OCI-LY7 (cell line): ENCODE results near the gene SMCR8. TPM values are rescaled to one million over a fixed set of nuclear protein-coding genes. Genes with fewer than 3 reads are reported as not detected.

ENCODE experiments used
- BruUV-seq: library from RNA; stranded (reverse); fragments of 400-500 nt; replicated peaks from 2 replicates; lab custom pipeline; 2021; lab: Mats Ljungman, UMichigan
- CTCF ChIA-PET: fragments of 300-600 bp; sonication (Branson Sonifier 250); formaldehyde crosslinking; loops from one replicate; lab custom pipeline; 2022; ENCODE audit warnings: antibody characterized with exemption; ENCODE audit not compliant: unreplicated experiment; lab: Charles Lee
- POLR2A ChIA-PET: fragments of 300-600 bp; sonication (Branson Sonifier 250); formaldehyde crosslinking; loops from one replicate; lab custom pipeline; 2022; ENCODE audit warnings: antibody characterized with exemption; lab: Charles Lee
- DNase-seq: peaks from one replicate; pipeline ENCODE4 v3.0.0-alpha.2; 2015; ENCODE audit warnings: low spot score
- H2AFZ ChIP-seq: fragments of 200-600 bp; sonication (generic), shearing (Covaris generic); 2 replicates; pipeline ENCODE4 v1.6.1; 2014; ENCODE audit warnings: mild to moderate bottlenecking, antibody characterized with exemption, low read length, moderate library complexity
- H3K27ac ChIP-seq: fragments of 200-600 bp; sonication (generic); 2 replicates; pipeline ENCODE4 v1.5.1; 2014; ENCODE audit warnings: mixed run types, low read depth, mild to moderate bottlenecking, moderate library complexity, low read length, inconsistent platforms; ENCODE audit not compliant: poor library complexity, severe bottlenecking
- H3K36me3 ChIP-seq: fragments of 200-600 bp; sonication (generic); 2 replicates; pipeline ENCODE4 v1.6.1; 2014; ENCODE audit warnings: mild to moderate bottlenecking, antibody characterized with exemption, low read length, moderate library complexity, mixed read lengths; ENCODE audit not compliant: insufficient read depth
- H3K4me1 ChIP-seq: fragments of 200-600 bp; sonication (generic); 2 replicates; pipeline ENCODE4 v1.5.1; 2014; ENCODE audit warnings: mild to moderate bottlenecking, low read length; ENCODE audit not compliant: insufficient read depth, poor library complexity, severe bottlenecking
- H3K4me2 ChIP-seq: fragments of 200-600 bp; sonication (generic); 2 replicates; pipeline ENCODE4 v1.6.1; 2014; ENCODE audit warnings: mild to moderate bottlenecking, low read length
- H3K4me3 ChIP-seq: fragments of 200-600 bp; sonication (generic); 2 replicates; pipeline ENCODE4 v1.5.1; 2014; ENCODE audit warnings: mild to moderate bottlenecking, low read depth, low read length; ENCODE audit not compliant: poor library complexity, severe bottlenecking
- H3K79me2 ChIP-seq: fragments of 200-600 bp; sonication (generic); 2 replicates; pipeline ENCODE4 v1.6.1; 2016; ENCODE audit warnings: low read depth, mild to moderate bottlenecking, low read length, moderate library complexity, mixed read lengths; ENCODE audit not compliant: insufficient read depth
- H3K9me2 ChIP-seq: fragments of 200-600 bp; sonication (generic); 2 replicates; pipeline ENCODE4 v1.6.1; 2016; ENCODE audit warnings: mild to moderate bottlenecking, low read length, mixed read lengths; ENCODE audit not compliant: insufficient read depth
- H3K9me3 ChIP-seq: fragments of 200-600 bp; sonication (generic); 2 replicates; pipeline ENCODE4 v1.6.1; 2014; ENCODE audit warnings: mild to moderate bottlenecking, mixed run types, low read length, mixed read lengths
- H4K20me1 ChIP-seq: fragments of 200-600 bp; sonication (generic); 2 replicates; pipeline ENCODE4 v1.6.1; 2014; ENCODE audit warnings: mild to moderate bottlenecking, antibody characterized with exemption, low read length, moderate library complexity, mixed read lengths; ENCODE audit not compliant: insufficient read depth
- EZH2phosphoT487 ChIP-seq: fragments of 200-600 bp; sonication (generic); IDR thresholded peaks from 2 replicates; pipeline ENCODE4 v1.6.1; 2018; ENCODE audit warnings: low read depth, borderline replicate concordance, mild to moderate bottlenecking, mixed run types, antibody characterized with exemption, low read length, moderate library complexity, mixed read lengths
- intact Hi-C: fragments of 100-400 bp; cut with micrococcal nuclease; formaldehyde crosslinking; loops from one replicate; pipeline ENCODE4 v1.10.0; 2022; ENCODE audit not compliant: unreplicated experiment
- total RNA-seq, 2 experiments: library from RNA; depleted of rRNA in 1 of 2; stranded (reverse); fragments of >200 nt in 1 of 2; shearing (Covaris generic) in 1 of 2; gene quantifications; 2 replicates each; pipeline ENCODE4 v1.2.3, GENCODE V29; 2014 to 2022
- TF ChIP-seq, protein P1 (sequence below): fragments of 200-600 bp; sonication (generic); conservative IDR thresholded peaks from 2 replicates; pipeline ENCODE4 v1.5.1; 2014; ENCODE audit warnings: mild to moderate bottlenecking, antibody characterized with exemption, low read length, moderate library complexity, mixed read lengths

Gene SMCR8
- total RNA-seq, 2 experiments from 2014 or later, result 11.8 to 16.1 TPM

DNA sequence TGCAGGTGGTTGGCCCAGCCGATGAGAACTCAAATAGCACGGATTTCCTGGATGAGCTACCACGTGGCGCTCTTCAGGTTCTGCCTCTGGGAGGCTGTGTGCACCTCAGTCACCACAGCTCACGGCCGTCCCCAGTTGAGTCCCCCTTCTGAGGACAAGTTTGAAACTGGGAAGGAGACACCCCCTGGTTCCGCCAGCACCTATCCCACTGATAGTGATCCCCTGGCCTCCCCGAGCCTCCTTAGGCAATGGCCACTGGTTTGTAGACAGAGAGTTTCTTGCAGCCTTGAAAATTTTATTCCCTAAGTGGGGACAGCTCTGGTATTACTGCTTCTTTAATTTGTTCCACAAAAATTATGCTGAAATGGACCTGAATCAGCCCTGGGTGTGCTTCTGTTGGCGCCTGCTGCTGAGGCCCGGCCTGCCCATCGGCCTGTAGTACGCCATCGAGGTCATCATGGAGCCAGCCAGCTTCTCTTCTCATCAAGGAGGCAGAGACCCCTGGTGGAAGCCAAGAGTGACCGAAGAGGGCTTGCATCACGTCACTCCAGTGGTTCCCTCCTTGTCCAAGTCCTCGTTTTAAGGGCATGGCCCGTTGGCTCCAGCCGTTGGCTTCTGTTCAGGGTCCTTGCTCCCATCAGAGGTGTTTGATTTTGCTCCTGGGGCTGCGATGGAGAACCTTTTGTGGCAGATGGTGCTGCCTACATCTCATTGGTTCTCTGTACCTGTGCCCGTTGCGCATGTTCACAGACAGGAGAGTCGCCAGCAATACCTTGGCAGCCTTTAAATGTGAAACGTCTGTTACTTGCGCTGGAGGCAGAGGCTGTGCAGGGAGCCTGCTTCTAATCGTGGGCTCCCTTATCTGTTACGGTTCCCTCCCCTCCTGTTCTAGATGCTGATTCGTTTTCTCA, 9.3 kb downstream of the SMCR8 start:
- Histone ChIP-seq H3K79me2 (no peaks in the 10 kb centered on the region), H2AFZ (no peak overlapping the region), H4K20me1 (no peaks in the 10 kb centered on the region), H3K27ac (peak overlapping the region; percentile 58), H3K4me3 (no peak overlapping the region), H3K9me2 (no peaks in the 10 kb centered on the region), H3K36me3 (peaks cover 63% of the 10 kb centered on the region), H3K4me2 (no peak overlapping the region), H3K9me3 (no peaks in the 10 kb centered on the region), H3K4me1 (peaks cover 21% of the 10 kb centered on the region)
- no peak for DNase-seq
- POLR2A ChIA-PET, result no interaction called here
- TF ChIP-seq EZH2phosphoT487, result no peak
- TF ChIP-seq, protein P1, sequence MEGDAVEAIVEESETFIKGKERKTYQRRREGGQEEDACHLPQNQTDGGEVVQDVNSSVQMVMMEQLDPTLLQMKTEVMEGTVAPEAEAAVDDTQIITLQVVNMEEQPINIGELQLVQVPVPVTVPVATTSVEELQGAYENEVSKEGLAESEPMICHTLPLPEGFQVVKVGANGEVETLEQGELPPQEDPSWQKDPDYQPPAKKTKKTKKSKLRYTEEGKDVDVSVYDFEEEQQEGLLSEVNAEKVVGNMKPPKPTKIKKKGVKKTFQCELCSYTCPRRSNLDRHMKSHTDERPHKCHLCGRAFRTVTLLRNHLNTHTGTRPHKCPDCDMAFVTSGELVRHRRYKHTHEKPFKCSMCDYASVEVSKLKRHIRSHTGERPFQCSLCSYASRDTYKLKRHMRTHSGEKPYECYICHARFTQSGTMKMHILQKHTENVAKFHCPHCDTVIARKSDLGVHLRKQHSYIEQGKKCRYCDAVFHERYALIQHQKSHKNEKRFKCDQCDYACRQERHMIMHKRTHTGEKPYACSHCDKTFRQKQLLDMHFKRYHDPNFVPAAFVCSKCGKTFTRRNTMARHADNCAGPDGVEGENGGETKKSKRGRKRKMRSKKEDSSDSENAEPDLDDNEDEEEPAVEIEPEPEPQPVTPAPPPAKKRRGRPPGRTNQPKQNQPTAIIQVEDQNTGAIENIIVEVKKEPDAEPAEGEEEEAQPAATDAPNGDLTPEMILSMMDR, result no peak
- BruUV-seq, result no TSS peak
- intact Hi-C loops, result no loop called here
- CTCF ChIA-PET, result no interaction called here

DNA sequence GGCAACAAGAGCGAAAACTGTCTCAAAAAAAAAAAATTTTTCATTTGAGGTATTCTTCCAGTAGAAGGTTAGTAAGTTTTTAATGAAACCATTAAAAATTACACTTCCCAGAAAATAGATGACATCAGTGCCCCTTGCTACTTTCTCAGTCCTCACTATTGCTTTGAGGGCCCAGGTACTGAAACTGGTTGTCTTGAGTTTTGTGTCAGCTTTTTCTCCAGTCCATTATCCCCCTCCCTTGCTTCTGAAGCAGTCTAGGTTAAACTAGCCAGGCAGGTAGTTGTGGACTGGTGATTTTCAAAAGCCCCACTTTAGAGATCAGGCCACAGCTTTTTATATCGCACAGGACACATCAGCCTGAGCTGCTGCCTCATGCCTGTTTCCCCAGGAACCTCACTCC, 10.9 kb downstream of the SMCR8 start:
- Histone ChIP-seq H3K4me2 (0 out of 2 replicates have a peak overlapping the region, but pooled peaks have one; percentile 2), H2AFZ (no peak overlapping the region), H3K9me3 (no peaks in the 10 kb centered on the region), H3K9me2 (no peaks in the 10 kb centered on the region), H3K36me3 (peaks cover 79% of the 10 kb centered on the region), H3K4me1 (peaks cover 18% of the 10 kb centered on the region), H3K4me3 (no peak overlapping the region), H3K27ac (peak overlapping the region; percentile 58), H3K79me2 (no peaks in the 10 kb centered on the region), H4K20me1 (no peaks in the 10 kb centered on the region)
- intact Hi-C loops, result no loop called here
- no TSS peak for BruUV-seq
- DNase-seq, result no peak
- no peak for TF ChIP-seq EZH2phosphoT487
- TF ChIP-seq, protein P1, result no peak
- ChIA-PET POLR2A (no interaction called here), CTCF (no interaction called here)

DNA sequence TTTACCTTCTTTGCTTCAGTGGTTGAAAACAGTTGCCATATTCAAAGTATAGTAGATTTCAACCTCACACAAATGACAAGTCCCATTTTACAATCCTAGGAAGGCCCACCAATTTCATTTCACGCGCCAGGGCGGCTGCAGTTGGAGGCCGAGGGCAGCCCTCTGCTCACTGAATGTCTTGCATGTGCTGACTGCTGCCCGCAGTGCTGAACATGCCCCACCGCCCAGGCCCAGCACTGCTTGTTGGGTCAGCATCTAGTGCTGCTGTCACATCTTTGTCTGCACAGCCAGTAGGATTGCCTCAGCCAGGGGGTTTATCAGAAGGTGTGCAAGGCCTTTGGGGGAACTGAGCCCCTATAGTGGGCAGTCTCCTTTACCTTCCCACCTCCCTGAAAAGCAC, 11.5 kb downstream of the SMCR8 start:
- no peak overlapping the region for H3K4me3 ChIP-seq
- TF ChIP-seq, protein P1, result no peak
- TF ChIP-seq EZH2phosphoT487, result no peak
- BruUV-seq, result no TSS peak
- no peaks in the 10 kb centered on the region for H3K9me3 ChIP-seq
- peaks cover 84% of the 10 kb centered on the region for H3K36me3 ChIP-seq
- no peaks in the 10 kb centered on the region for H3K9me2 ChIP-seq
- H3K4me1 ChIP-seq, result peaks cover 18% of the 10 kb centered on the region
- H4K20me1 ChIP-seq, result no peaks in the 10 kb centered on the region
- no peak overlapping the region for H2AFZ ChIP-seq
- no peak overlapping the region for H3K4me2 ChIP-seq
- ChIA-PET POLR2A (no interaction called here), CTCF (no interaction called here)
- no peaks in the 10 kb centered on the region for H3K79me2 ChIP-seq
- intact Hi-C loops, result no loop called here
- no peak overlapping the region for H3K27ac ChIP-seq
- no peak for DNase-seq
